PC-9 (cell line): ENCODE measurements around the gene ARFIP1. TPM values are rescaled to one million over a fixed set of nuclear protein-coding genes. Genes with fewer than 3 reads are reported as not detected.

Experiments used
- BruUV-seq: library from RNA; stranded (reverse); fragments of 400-500 nt; replicated peaks from 2 replicates; lab custom pipeline; 2021; lab: Mats Ljungman, UMichigan
- CTCF ChIA-PET: fragments of 300-600 bp; sonication (Branson Sonifier 250); formaldehyde crosslinking; loops from one replicate; lab custom pipeline; 2022; ENCODE audit warnings: antibody characterized with exemption; lab: Charles Lee
- POLR2A ChIA-PET: fragments of 300-600 bp; sonication (Branson Sonifier 250); formaldehyde crosslinking; loops from one replicate; lab custom pipeline; 2022; ENCODE audit warnings: antibody characterized with exemption; ENCODE audit not compliant: unreplicated experiment; lab: Charles Lee
- DNase-seq, 2 experiments: peaks; one replicate each; pipeline versions ENCODE4 v3.0.0 to v3.0.0-alpha.2; 2015 to 2022; ENCODE audit warnings: mixed read lengths in 1 of 2
- H2AFZ ChIP-seq: fragments of 200-600 bp; sonication (generic); 2 replicates; pipeline ENCODE4 v1.8.1; 2017; ENCODE audit warnings: antibody characterized with exemption
- H3F3A ChIP-seq: fragments of 200-600 bp; sonication (generic); 2 replicates; pipeline ENCODE4 v1.8.1; 2017; ENCODE audit warnings: antibody characterized with exemption, mild to moderate bottlenecking, low read depth; ENCODE audit not compliant: insufficient read depth
- H3K27ac ChIP-seq: fragments of 200-600 bp; sonication (generic); 2 replicates; pipeline ENCODE4 v1.6.1; 2016; ENCODE audit warnings: mixed run types
- H3K27me3 ChIP-seq: fragments of 200-600 bp; sonication (generic); 2 replicates; pipeline ENCODE4 v1.6.1; 2016; ENCODE audit warnings: low read depth, mixed run types; ENCODE audit not compliant: insufficient read depth
- H3K36me3 ChIP-seq: fragments of 200-600 bp; sonication (generic); 2 replicates; pipeline ENCODE4 v1.6.1; 2016; ENCODE audit warnings: low read depth, mixed run types
- H3K4me1 ChIP-seq: fragments of 200-600 bp; sonication (generic); replicated peaks from 2 replicates; pipeline ENCODE4 v1.6.1; 2016; ENCODE audit warnings: mixed run types; ENCODE audit not compliant: insufficient read depth
- H3K4me2 ChIP-seq: fragments of 200-600 bp; sonication (generic); 2 replicates; pipeline ENCODE4 v1.6.1; 2017; ENCODE audit warnings: mixed run types
- H3K4me3 ChIP-seq: fragments of 200-600 bp; sonication (generic); 2 replicates; pipeline ENCODE4 v1.6.1; 2016; ENCODE audit warnings: mixed run types
- H3K79me2 ChIP-seq: fragments of 200-600 bp; sonication (generic); 2 replicates; pipeline ENCODE4 v1.6.1; 2017; ENCODE audit warnings: low read depth, mixed run types
- H3K9me2 ChIP-seq: fragments of 200-600 bp; sonication (generic); 2 replicates; pipeline ENCODE4 v1.8.1; 2017; ENCODE audit warnings: mild to moderate bottlenecking; ENCODE audit not compliant: insufficient read depth
- H3K9me3 ChIP-seq: fragments of 200-600 bp; sonication (generic); 2 replicates; pipeline ENCODE4 v1.8.1; 2016; ENCODE audit warnings: low read depth; ENCODE audit not compliant: insufficient read depth
- H4K20me1 ChIP-seq: fragments of 200-600 bp; sonication (generic); 2 replicates; pipeline ENCODE4 v1.8.1; 2017; ENCODE audit not compliant: insufficient read depth
- EZH2 ChIP-seq: fragments of 200-600 bp; sonication (generic); IDR thresholded peaks from 2 replicates; pipeline ENCODE4 v1.8.0; 2017; ENCODE audit warnings: antibody characterized with exemption, low read depth
- intact Hi-C: fragments of 100-400 bp; cut with micrococcal nuclease; formaldehyde crosslinking; loops from one replicate; pipeline ENCODE4 v1.10.0; 2022; ENCODE audit not compliant: unreplicated experiment
- total RNA-seq: library from RNA; stranded (reverse); gene quantifications from 2 replicates; pipeline ENCODE4 v1.2.3, GENCODE V29; 2021
- TF ChIP-seq, protein P1 (sequence below): fragments of 200-600 bp; sonication (generic); conservative IDR thresholded peaks from 2 replicates; pipeline ENCODE4 v1.6.1; 2017; ENCODE audit warnings: mixed run types, antibody characterized with exemption, mild to moderate bottlenecking, moderate library complexity

The ARFIP1 gene
- total RNA-seq, 1 experiment from 2014 or later: 38.4 TPM

DNA sequence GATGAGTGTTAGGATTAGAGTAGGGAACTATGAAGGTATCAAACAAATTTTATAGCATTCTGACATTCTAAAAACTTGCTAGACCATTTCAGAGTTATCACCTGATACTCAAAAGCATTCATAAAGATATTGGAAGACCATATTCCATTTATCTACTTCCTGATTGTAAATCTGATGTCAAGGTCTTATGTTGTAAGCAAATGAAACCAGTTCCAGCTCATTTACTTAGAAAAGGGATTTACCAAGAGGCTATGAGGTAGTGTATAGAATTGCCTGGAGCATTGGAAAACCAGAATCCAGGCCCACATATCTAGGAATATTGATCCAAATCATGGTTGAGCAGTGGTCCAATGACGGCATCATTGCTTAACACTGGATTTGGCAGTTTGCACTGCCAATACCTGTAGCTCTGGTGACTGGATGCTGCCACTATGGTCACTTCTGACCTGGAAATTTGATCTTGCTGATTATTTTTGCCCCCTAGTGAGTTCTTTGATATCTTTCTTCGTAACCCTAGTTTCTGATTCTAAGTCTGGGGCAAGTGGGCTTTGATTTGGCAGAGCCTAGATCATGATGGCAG lies 25.4 kb downstream of the ARFIP1 start:
- POLR2A ChIA-PET: interaction anchor here (0.5 to 0.6 kb wide), 3 partner anchors 165 to 387 kb away, joined by 3 read pairs; no protein-coding TSS in a partner anchor
- TF ChIP-seq, protein P1, sequence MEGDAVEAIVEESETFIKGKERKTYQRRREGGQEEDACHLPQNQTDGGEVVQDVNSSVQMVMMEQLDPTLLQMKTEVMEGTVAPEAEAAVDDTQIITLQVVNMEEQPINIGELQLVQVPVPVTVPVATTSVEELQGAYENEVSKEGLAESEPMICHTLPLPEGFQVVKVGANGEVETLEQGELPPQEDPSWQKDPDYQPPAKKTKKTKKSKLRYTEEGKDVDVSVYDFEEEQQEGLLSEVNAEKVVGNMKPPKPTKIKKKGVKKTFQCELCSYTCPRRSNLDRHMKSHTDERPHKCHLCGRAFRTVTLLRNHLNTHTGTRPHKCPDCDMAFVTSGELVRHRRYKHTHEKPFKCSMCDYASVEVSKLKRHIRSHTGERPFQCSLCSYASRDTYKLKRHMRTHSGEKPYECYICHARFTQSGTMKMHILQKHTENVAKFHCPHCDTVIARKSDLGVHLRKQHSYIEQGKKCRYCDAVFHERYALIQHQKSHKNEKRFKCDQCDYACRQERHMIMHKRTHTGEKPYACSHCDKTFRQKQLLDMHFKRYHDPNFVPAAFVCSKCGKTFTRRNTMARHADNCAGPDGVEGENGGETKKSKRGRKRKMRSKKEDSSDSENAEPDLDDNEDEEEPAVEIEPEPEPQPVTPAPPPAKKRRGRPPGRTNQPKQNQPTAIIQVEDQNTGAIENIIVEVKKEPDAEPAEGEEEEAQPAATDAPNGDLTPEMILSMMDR: no peak
- TF ChIP-seq EZH2: no peak
- Histone ChIP-seq H3K4me2 (peak overlapping the region; percentile 34), H3K27ac (no peak overlapping the region), H3K27me3 (no peaks in the 10 kb centered on the region), H3K36me3 (no peaks in the 10 kb centered on the region; the same call in 1 of the 2 replicates), H3F3A (peaks cover 7% of the 10 kb centered on the region; the same call in 1 of the 2 replicates), H3K79me2 (peaks cover 17% of the 10 kb centered on the region), H4K20me1 (peaks cover 4% of the 10 kb centered on the region), H3K4me1 (peaks cover 21% of the 10 kb centered on the region), H3K9me3 (no peaks in the 10 kb centered on the region), H3K9me2 (no peaks in the 10 kb centered on the region), H2AFZ (no peak overlapping the region), H3K4me3 (no peak overlapping the region)
- CTCF ChIA-PET: no interaction called here
- intact Hi-C loops: no loop called here
- no TSS peak for BruUV-seq
- DNase-seq: no peak

DNA sequence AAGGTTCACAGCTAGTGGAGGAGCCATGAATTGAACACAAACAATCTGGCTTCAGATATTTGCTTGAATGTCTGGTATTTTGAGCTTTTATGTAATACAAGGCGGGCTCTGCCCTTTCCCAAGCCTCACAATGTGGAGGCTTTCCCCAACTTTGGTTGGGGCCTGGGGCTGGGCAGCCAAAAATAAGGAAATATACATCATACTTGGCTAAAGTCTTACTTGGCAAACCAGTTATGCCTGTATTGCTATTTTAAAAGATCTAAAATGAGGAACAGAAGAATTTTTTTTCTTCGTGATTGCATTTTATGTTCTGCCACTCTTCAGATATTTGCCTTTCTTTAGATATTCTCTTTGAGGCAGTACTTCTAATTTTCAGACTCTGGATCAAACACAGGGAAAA lies 26.1 kb downstream of the ARFIP1 start:
- no peaks in the 10 kb centered on the region for H3K9me2 ChIP-seq
- H2AFZ ChIP-seq: no peak overlapping the region
- H3K27me3 ChIP-seq: no peaks in the 10 kb centered on the region
- peaks cover 4% of the 10 kb centered on the region for H4K20me1 ChIP-seq
- H3K27ac ChIP-seq: peak overlapping the region; percentile 39; the same call in 1 of the 2 replicates
- ChIA-PET POLR2A (interaction anchor here (0.5 to 0.6 kb wide), 2 partner anchors 165 to 278 kb away, joined by 3 read pairs; no protein-coding TSS in a partner anchor), CTCF (no interaction called here)
- H3K36me3 ChIP-seq: no peaks in the 10 kb centered on the region; the same call in 1 of the 2 replicates
- intact Hi-C loops: no loop called here
- no TSS peak for BruUV-seq
- H3K4me2 ChIP-seq: peak overlapping the region; percentile 34
- H3K4me1 ChIP-seq: peaks cover 21% of the 10 kb centered on the region
- peaks cover 7% of the 10 kb centered on the region; the same call in 1 of the 2 replicates for H3F3A ChIP-seq
- peak; percentile 13 to 58 for DNase-seq
- no peak overlapping the region for H3K4me3 ChIP-seq
- no peaks in the 10 kb centered on the region for H3K9me3 ChIP-seq
- TF ChIP-seq EZH2: no peak
- TF ChIP-seq, protein P1: no peak
- H3K79me2 ChIP-seq: peaks cover 17% of the 10 kb centered on the region

DNA sequence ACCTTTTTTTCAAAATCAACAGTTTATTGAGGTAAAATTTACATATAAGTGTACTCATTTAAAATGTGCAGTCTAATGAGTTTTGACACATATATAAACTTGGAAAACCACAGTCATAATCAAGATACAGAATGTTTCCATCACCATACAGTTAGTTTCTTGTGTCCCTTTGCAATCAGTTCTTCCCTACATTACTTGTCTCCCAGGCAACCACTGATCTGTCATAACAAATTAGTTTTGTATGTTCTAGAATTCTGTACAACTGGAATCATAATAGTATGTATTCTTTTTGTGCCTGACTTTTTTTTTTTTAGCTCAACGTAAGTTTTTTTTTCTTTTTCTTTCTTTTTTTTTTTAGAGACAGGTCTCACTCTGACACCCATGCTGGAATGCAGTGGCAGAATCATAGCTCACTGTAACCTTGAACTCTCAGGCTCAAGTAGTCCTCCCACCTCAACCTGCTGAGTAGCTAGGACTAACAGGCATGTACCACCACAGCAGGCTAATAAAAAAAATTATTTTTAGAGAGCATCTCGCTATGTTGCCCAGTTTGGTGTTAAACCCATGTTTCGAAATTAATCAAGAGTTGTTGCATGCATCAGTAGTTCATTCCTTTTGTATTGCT lies 26.9 kb downstream of the ARFIP1 start:
- Histone ChIP-seq H3K27ac (no peak overlapping the region), H3K36me3 (no peaks in the 10 kb centered on the region; the same call in 1 of the 2 replicates), H3K4me3 (no peak overlapping the region), H3K4me2 (no peak overlapping the region), H3K9me2 (no peaks in the 10 kb centered on the region), H3K27me3 (no peaks in the 10 kb centered on the region), H3F3A (peaks cover 7% of the 10 kb centered on the region; the same call in 1 of the 2 replicates), H2AFZ (no peak overlapping the region), H4K20me1 (peaks cover 4% of the 10 kb centered on the region), H3K4me1 (peaks cover 21% of the 10 kb centered on the region), H3K79me2 (peaks cover 17% of the 10 kb centered on the region), H3K9me3 (no peaks in the 10 kb centered on the region)
- CTCF ChIA-PET: interaction anchor here (0.6 kb wide), 2 partner anchors 305 to 750 kb away, joined by 4 read pairs; no protein-coding TSS in a partner anchor
- POLR2A ChIA-PET: no interaction called here
- DNase-seq: no peak
- no TSS peak for BruUV-seq
- TF ChIP-seq, protein P1: no peak
- no peak for TF ChIP-seq EZH2
- intact Hi-C loops: no loop called here
